Chondrocyte (in vitro differentiated cells): ENCODE data around the gene POU2F2. TPM values are rescaled to one million over a fixed set of nuclear protein-coding genes. Genes with fewer than 3 reads are reported as not detected.

ENCODE experiments used
- DNase-seq: peaks from one replicate; pipeline ENCODE4 v3.0.0; 2021; ENCODE audit warnings: mixed read lengths, low spot score
- H3K27ac Mint-ChIP-seq: one replicate; pipeline ENCODE4 v1.8.0; 2021; ENCODE audit warnings: mild to moderate bottlenecking, moderate library complexity, mixed read lengths; ENCODE audit not compliant: unreplicated experiment
- H3K27me3 Mint-ChIP-seq: 2 replicates; pipeline ENCODE4 v1.8.0; 2021; ENCODE audit warnings: low read depth, mixed read lengths
- H3K36me3 Mint-ChIP-seq: 2 replicates; pipeline ENCODE4 v1.8.0; 2021; ENCODE audit warnings: low read depth, mixed read lengths
- H3K4me1 Mint-ChIP-seq: 2 replicates; pipeline ENCODE4 v1.8.0; 2021; ENCODE audit warnings: low read depth, mild to moderate bottlenecking, mixed read lengths
- H3K4me3 Mint-ChIP-seq: one replicate; pipeline ENCODE4 v1.8.0; 2021; ENCODE audit warnings: mild to moderate bottlenecking, moderate library complexity, mixed read lengths; ENCODE audit not compliant: unreplicated experiment
- H3K9me3 Mint-ChIP-seq: 2 replicates; pipeline ENCODE4 v1.8.0; 2021; ENCODE audit warnings: low read depth, mixed read lengths
- CTCF ChIP-seq: fragments of 200-600 bp; sonication (generic); IDR thresholded peaks from 2 replicates; pipeline ENCODE4 v1.5.0; 2021; ENCODE audit warnings: antibody characterized with exemption, mild to moderate bottlenecking, moderate library complexity
- total RNA-seq: library from RNA; stranded (reverse); gene quantifications from 3 replicates; pipeline ENCODE4 v1.2.1, GENCODE V29; 2021

The POU2F2 gene
- total RNA-seq, 1 donor from 2014 or later: 1.5 TPM

DNA sequence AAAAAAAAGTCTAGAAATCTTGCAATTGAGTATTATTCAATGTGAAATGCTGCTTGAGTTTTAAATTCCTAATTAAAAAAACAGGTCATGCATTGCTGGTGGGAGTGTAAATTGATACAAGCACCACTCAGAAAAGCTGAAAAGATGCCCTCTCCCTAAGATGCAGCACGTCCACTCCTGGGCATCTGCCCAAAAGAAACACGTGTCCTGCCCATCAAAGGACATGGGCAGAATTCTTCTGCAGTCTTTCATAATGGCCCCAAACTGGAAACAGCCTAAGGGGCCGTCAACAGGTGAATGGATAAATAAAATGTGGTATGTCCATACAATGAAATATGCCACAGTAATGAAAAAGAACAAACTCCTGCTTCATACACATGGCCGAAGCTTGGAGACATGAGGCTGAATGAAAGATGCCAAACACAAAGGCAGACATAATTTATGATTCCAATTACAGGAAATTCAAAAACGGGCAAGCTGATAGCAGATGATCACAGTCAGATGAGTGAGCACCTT, 7.8 kb downstream of the POU2F2 start:
- no peak overlapping the region for H3K4me3 Mint-ChIP-seq
- no peak overlapping the region for H3K27ac Mint-ChIP-seq
- no peaks in the 10 kb centered on the region for H3K27me3 Mint-ChIP-seq
- peaks cover 2% of the 10 kb centered on the region for H3K36me3 Mint-ChIP-seq
- no peak for TF ChIP-seq CTCF
- DNase-seq: no peak
- peaks cover 23% of the 10 kb centered on the region for H3K4me1 Mint-ChIP-seq
- peaks cover 5% of the 10 kb centered on the region for H3K9me3 Mint-ChIP-seq

DNA sequence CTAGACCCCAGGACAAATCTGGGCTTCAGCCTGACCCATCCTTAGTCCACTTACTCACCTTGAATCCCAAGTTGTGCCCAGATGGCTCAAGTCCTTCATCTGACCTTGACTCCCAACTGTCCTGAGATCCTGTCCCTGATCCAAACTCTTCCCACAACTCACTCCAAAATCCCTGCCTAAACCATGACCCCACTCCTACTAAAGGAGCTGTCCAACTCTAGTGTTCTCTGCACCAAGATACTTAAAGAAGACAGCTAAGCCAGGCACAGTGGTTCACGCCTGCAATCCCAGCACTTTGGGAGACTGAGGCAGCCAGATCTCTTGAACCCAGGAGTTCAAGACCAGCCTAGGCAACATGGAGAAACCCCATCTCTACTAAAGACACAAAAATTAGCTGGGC, 8.5 kb downstream of the POU2F2 start:
- Mint-ChIP-seq H3K4me1 (peaks cover 18% of the 10 kb centered on the region), H3K27me3 (no peaks in the 10 kb centered on the region)

GRCh38 chr19:42122691-42123607, 9.3 kb downstream of the POU2F2 start:
- DNase-seq: no peak
- H3K4me1 Mint-ChIP-seq: peaks cover 18% of the 10 kb centered on the region
- peaks cover 2% of the 10 kb centered on the region for H3K36me3 Mint-ChIP-seq
- no peak overlapping the region for H3K4me3 Mint-ChIP-seq
- H3K27ac Mint-ChIP-seq: no peak overlapping the region
- H3K27me3 Mint-ChIP-seq: no peaks in the 10 kb centered on the region
- no peak for TF ChIP-seq CTCF
- H3K9me3 Mint-ChIP-seq: peaks cover 5% of the 10 kb centered on the region

More for the DNA sequence above, 8.5 kb downstream of the POU2F2 start:
- no peak for DNase-seq
- Mint-ChIP-seq H3K36me3 (peaks cover 2% of the 10 kb centered on the region), H3K9me3 (peaks cover 5% of the 10 kb centered on the region), H3K4me3 (no peak overlapping the region), H3K27ac (no peak overlapping the region)
- TF ChIP-seq CTCF: no peak

- no peak for TF ChIP-seq CTCF
- Mint-ChIP-seq H3K9me3 (peaks cover 5% of the 10 kb centered on the region), H3K27me3 (no peaks in the 10 kb centered on the region), H3K27ac (no peak overlapping the region), H3K4me3 (no peak overlapping the region), H3K4me1 (peaks cover 18% of the 10 kb centered on the region), H3K36me3 (peaks cover 2% of the 10 kb centered on the region)
- DNase-seq: no peak
These were observed 10.6 kb downstream of the POU2F2 start for GRCh38 chr19:42121656-42122069.

- Mint-ChIP-seq H3K9me3 (peaks cover 5% of the 10 kb centered on the region), H3K27ac (no peak overlapping the region), H3K36me3 (peaks cover 2% of the 10 kb centered on the region), H3K27me3 (no peaks in the 10 kb centered on the region), H3K4me3 (no peak overlapping the region), H3K4me1 (peaks cover 18% of the 10 kb centered on the region)
- TF ChIP-seq CTCF: no peak
- DNase-seq: no peak
These were observed 11.1 kb downstream of the POU2F2 start for GRCh38 chr19:42121036-42121621.
